ENCODE data around the gene DGKE.

Gene DGKE

DNA sequence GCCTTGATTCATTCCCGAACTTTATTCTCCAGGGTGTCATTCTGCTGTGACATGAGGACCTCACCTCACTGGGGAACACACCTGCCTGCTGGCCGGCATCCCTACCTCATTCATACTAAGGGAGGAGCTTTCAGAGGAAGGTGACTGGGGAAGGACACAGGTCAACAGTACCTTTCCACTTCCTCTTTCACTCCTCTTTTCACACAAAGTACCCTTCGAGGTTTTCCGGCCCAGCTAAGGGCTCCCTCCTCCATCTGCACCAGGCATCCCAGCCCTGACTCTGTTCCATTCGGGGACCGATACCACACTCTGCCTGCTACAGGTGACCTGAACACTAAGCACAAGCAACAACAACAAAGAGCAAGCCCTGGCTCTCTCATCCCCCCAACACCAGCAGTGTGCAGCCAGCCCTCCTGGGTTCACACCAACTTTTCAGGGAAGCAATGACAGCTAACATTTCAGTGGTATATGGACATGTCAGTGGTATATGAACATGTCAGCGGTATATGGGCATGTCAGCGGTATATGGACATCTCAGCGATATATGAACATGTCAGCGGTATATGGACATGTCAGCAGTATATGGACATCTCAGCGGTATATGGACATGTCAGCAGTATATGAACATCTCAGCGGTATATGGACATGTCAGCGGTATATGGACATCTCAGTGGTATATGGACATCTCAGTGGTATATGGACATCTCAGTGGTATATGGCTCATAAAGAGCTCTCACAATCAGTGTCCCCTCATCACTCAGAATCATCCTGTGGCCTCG lies 63.9 kb downstream of the DGKE start:
- no peaks in the 10 kb centered on the region for H3K9me3 ChIP-seq
- no peaks in the 10 kb centered on the region for H3K27me3 ChIP-seq
- H3K4me1 ChIP-seq, result no peaks in the 10 kb centered on the region
- no peak for TF ChIP-seq CTCF (IDR thresholded peaks at IDR 0.05; ENCODE audit: low read depth, low read length)
- no peak for DNase-seq
- H3K4me3 ChIP-seq (ENCODE audit: low read depth, low read length), result no peak overlapping the region
- H3K36me3 ChIP-seq, result peaks cover 7% of the 10 kb centered on the region; the same call in 1 of the 2 replicates

DNA sequence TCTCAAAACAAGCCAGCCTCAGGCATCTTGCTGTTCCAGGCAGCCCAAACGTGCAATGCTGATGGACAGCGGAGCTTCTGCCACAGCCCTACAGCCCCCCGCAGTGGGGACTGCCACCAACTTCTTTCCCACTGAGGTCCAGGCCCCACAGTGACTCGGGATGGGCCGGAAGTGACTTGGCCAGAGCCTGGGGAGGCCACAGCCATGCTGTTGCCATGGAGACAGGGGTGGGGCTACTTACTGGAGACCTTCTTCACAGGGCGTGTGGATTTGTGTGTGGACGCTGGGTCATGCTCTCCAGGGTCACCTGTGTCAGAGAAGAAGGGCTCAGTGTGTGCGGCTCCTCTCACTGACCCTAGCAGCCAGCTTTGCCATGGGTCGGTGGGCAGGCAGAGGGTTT lies 64.9 kb downstream of the DGKE start:
- peak; percentile 15 for DNase-seq
- Histone ChIP-seq H3K27me3 (no peaks in the 10 kb centered on the region), H3K4me1 (no peaks in the 10 kb centered on the region), H3K9me3 (no peaks in the 10 kb centered on the region), H3K36me3 (peaks cover 12% of the 10 kb centered on the region; the same call in 1 of the 2 replicates), H3K4me3 (ENCODE audit: low read depth, low read length) (no peak overlapping the region)
- TF ChIP-seq CTCF (IDR thresholded peaks at IDR 0.05; ENCODE audit: low read depth, low read length), result no peak

DNA sequence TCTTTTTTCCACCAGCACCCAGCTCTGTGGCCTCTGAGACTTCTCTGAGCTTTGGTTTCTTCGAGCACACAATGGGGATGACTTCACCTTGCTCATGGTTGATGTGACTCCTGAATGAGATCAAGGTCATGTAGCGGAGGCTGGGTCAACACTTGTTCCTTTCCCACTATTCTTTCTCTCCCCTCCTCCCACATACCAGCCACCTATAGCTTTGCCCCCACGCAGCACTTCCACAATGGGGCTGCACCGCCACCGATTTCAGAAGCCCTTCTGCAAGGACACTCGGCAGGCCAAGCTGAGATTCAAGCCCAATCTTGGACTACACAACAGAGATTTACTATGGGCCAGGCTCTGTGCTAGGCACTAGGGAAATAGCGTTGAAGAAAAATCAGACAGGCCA lies 65.5 kb downstream of the DGKE start:
- no peak for TF ChIP-seq CTCF (IDR thresholded peaks at IDR 0.05; ENCODE audit: low read depth, low read length)
- no peaks in the 10 kb centered on the region for H3K4me1 ChIP-seq
- no peak for DNase-seq
- no peak overlapping the region for H3K4me3 ChIP-seq (ENCODE audit: low read depth, low read length)
- H3K9me3 ChIP-seq, result no peaks in the 10 kb centered on the region
- H3K36me3 ChIP-seq, result peaks cover 12% of the 10 kb centered on the region; the same call in 1 of the 2 replicates
- no peaks in the 10 kb centered on the region for H3K27me3 ChIP-seq

GRCh38 chr17:56902348-56902747 lies 68.4 kb downstream of the DGKE start:
- no peak for DNase-seq
- TF ChIP-seq CTCF (IDR thresholded peaks at IDR 0.05; ENCODE audit: low read depth, low read length), result no peak
- H3K9me3 ChIP-seq, result no peaks in the 10 kb centered on the region
- H3K36me3 ChIP-seq, result peaks cover 12% of the 10 kb centered on the region; the same call in 1 of the 2 replicates
- H3K4me3 ChIP-seq (ENCODE audit: low read depth, low read length), result no peak overlapping the region
- H3K4me1 ChIP-seq, result no peaks in the 10 kb centered on the region
- H3K27me3 ChIP-seq, result no peaks in the 10 kb centered on the region

- no peaks in the 10 kb centered on the region for H3K9me3 ChIP-seq
- no peak for TF ChIP-seq CTCF (IDR thresholded peaks at IDR 0.05; ENCODE audit: low read depth, low read length)
- H3K36me3 ChIP-seq, result peaks cover 12% of the 10 kb centered on the region; the same call in 1 of the 2 replicates
These were observed 69.6 kb downstream of the DGKE start for GRCh38 chr17:56903560-56903959.

GRCh38 chr17:56908001-56908542 lies 74.1 kb downstream of the DGKE start:
- H3K36me3 ChIP-seq, result 0 out of 2 replicates have a peak, but pooled peaks cover 3% of the 10 kb centered on the region
- DNase-seq, result no peak
- H3K4me3 ChIP-seq (ENCODE audit: low read depth, low read length), result no peak overlapping the region
- no peaks in the 10 kb centered on the region for H3K9me3 ChIP-seq
- H3K27me3 ChIP-seq, result no peaks in the 10 kb centered on the region
- H3K4me1 ChIP-seq, result no peaks in the 10 kb centered on the region
- no peak for TF ChIP-seq CTCF (IDR thresholded peaks at IDR 0.05; ENCODE audit: low read depth, low read length)

More at GRCh38 chr17:56903560-56903959, 69.6 kb downstream of the DGKE start:
- Histone ChIP-seq H3K4me1 (no peaks in the 10 kb centered on the region), H3K27me3 (no peaks in the 10 kb centered on the region), H3K4me3 (ENCODE audit: low read depth, low read length) (no peak overlapping the region)
- no peak for DNase-seq

All from BE2C (cell line).